CD14-positive monocyte (primary cell): ENCODE data around the gene EGFLAM. TPM values are rescaled to one million over a fixed set of nuclear protein-coding genes. Genes with fewer than 3 reads are reported as not detected.

ENCODE experiments used
- DNase-seq, 3 donors: peaks; one replicate each; pipeline ENCODE4 v3.0.0-alpha.2; 2011 to 2022
- H2AFZ ChIP-seq: 2 replicates; pipeline ENCODE4 v1.6.0; 2012; ENCODE audit warnings: mild to moderate bottlenecking, low read depth, low read length, inconsistent platforms; ENCODE audit not compliant: insufficient read depth, poor library complexity, severe bottlenecking
- H3K27ac ChIP-seq, 2 donors: 1 replicate in 1 of 2; 2 replicates in 1 of 2; pipeline ENCODE4 v1.5.1; 2012 to 2013; ENCODE audit warnings: low read length in 2 of 2, control low read depth in 1 of 2, inconsistent platforms in 1 of 2, low read depth in 1 of 2, mild to moderate bottlenecking in 1 of 2
- H3K27me3 ChIP-seq, 2 donors: one replicate each; pipeline versions ENCODE4 v1.6.0 to v1.6.1; 2011 to 2013; ENCODE audit warnings: low read length in 2 of 2; ENCODE audit not compliant: control insufficient read depth in 2 of 2, insufficient read depth in 2 of 2
- H3K36me3 ChIP-seq, 2 donors: replicated peaks in 1 of 2; 1 replicate in 1 of 2; 2 replicates in 1 of 2; pipeline versions ENCODE4 v1.5.1 to v1.6.1; 2012 to 2013; ENCODE audit warnings: low read length in 2 of 2, control low read depth in 1 of 2, inconsistent platforms in 1 of 2, mild to moderate bottlenecking in 1 of 2; ENCODE audit not compliant: insufficient read depth in 2 of 2, control insufficient read depth in 1 of 2
- H3K4me1 ChIP-seq, 2 donors: 1 replicate in 1 of 2; 2 replicates in 1 of 2; pipeline versions ENCODE4 v1.5.1 to v1.6.1; 2012 to 2013; ENCODE audit warnings: low read length in 2 of 2, control low read depth in 1 of 2, inconsistent platforms in 1 of 2, mild to moderate bottlenecking in 1 of 2, moderate library complexity in 1 of 2; ENCODE audit not compliant: insufficient read depth in 2 of 2, control insufficient read depth in 1 of 2
- H3K4me2 ChIP-seq: replicated peaks from 2 replicates; pipeline ENCODE3; 2012; ENCODE audit warnings: low read length, moderate library complexity, mild to moderate bottlenecking; ENCODE audit not compliant: poor library complexity, severe bottlenecking; ENCODE audit errors: extremely low read depth
- H3K4me3 ChIP-seq, 3 experiments: fragments of 200-600 bp in 1 of 3; sonication (generic) in 1 of 3; replicated peaks in 1 of 3; 1 replicate in 2 of 3; 2 replicates in 1 of 3; pipeline ENCODE4 v1.5.1; 2011 to 2013; ENCODE audit warnings: low read length in 3 of 3, mild to moderate bottlenecking in 3 of 3, control low read depth in 2 of 3, low read depth in 2 of 3, inconsistent platforms in 1 of 3, moderate library complexity in 1 of 3
- H3K79me2 ChIP-seq: 2 replicates; pipeline ENCODE4 v1.6.0; 2012; ENCODE audit warnings: mild to moderate bottlenecking, control low read depth, inconsistent platforms, low read length, moderate library complexity; ENCODE audit not compliant: insufficient read depth
- H3K9ac ChIP-seq: 2 replicates; pipeline ENCODE4 v1.6.0; 2017; ENCODE audit warnings: low read length, mild to moderate bottlenecking; ENCODE audit not compliant: insufficient read depth, poor library complexity, severe bottlenecking
- H3K9me3 ChIP-seq, 2 donors: replicated peaks in 1 of 2; 1 replicate in 1 of 2; 2 replicates in 1 of 2; pipeline versions ENCODE4 v1.5.1 to v1.6.1; 2012 to 2013; ENCODE audit warnings: low read length in 2 of 2, control low read depth in 1 of 2; ENCODE audit not compliant: control insufficient read depth in 1 of 2, insufficient read depth in 1 of 2
- H4K20me1 ChIP-seq: 2 replicates; pipeline ENCODE4 v1.6.0; 2012; ENCODE audit warnings: mild to moderate bottlenecking, low read length, control low read depth, moderate library complexity; ENCODE audit not compliant: insufficient read depth
- H3K27ac Mint-ChIP-seq, 7 donors: one replicate each; pipeline ENCODE4 v1.8.0; 2020; ENCODE audit warnings: mild to moderate bottlenecking in 7 of 7, mixed read lengths in 7 of 7, moderate library complexity in 6 of 7, inconsistent platforms in 2 of 7
- H3K27me3 Mint-ChIP-seq, 3 donors: one replicate each; pipeline ENCODE4 v1.8.0; 2021 to 2022; ENCODE audit warnings: low read depth in 3 of 3, mild to moderate bottlenecking in 3 of 3, mixed read lengths in 3 of 3, moderate library complexity in 3 of 3, inconsistent platforms in 1 of 3
- H3K36me3 Mint-ChIP-seq, 2 donors: one replicate each; pipeline ENCODE4 v1.8.0; 2020; ENCODE audit warnings: mixed read lengths in 2 of 2, inconsistent platforms in 1 of 2, mild to moderate bottlenecking in 1 of 2
- H3K4me1 Mint-ChIP-seq: one replicate; pipeline ENCODE4 v1.8.0; 2020; ENCODE audit warnings: mild to moderate bottlenecking, mixed read lengths
- H3K4me3 Mint-ChIP-seq, 2 donors: one replicate each; pipeline ENCODE4 v1.8.0; 2020; ENCODE audit warnings: mild to moderate bottlenecking in 2 of 2, mixed read lengths in 2 of 2, moderate library complexity in 1 of 2
- H3K9me3 Mint-ChIP-seq, 7 donors: one replicate each; pipeline ENCODE4 v1.8.0; 2020 to 2022; ENCODE audit warnings: mixed read lengths in 7 of 7, mild to moderate bottlenecking in 6 of 7, moderate library complexity in 6 of 7, inconsistent platforms in 2 of 7
- WGBS: methylation state at CpG from one replicate; pipeline ENCODE4 v1.1.5; 2013; ENCODE audit warnings: missing lambda C conversion rate; ENCODE audit not compliant: insufficient coverage; 5-methylcytosine and 5-hydroxymethylcytosine counted together
- intact Hi-C, 2 donors: fragments of 100-400 bp; cut with micrococcal nuclease; formaldehyde crosslinking; loops; one replicate each; pipeline versions ENCODE4 v1.15.0 to v1.15.1; 2023
- polyA plus RNA-seq, 3 donors: library from polyadenylated mRNA; depleted of rRNA in 1 of 3; unstranded in 2 of 3; stranded (reverse) in 1 of 3; fragments of 300-500 nt in 2 of 3; fragments of >200 nt in 1 of 3; fragmentation: Illumina TruSeq in 2 of 3; gene quantifications; 1 replicate in 2 of 3; 2 replicates in 1 of 3; pipeline ENCODE4 v1.2.3, GENCODE V29; 2012 to 2021
- TF ChIP-seq, protein P1 (sequence below): fragments of 200-600 bp; IDR thresholded peaks from one replicate; pipeline ENCODE4 v1.8.0; 2022; ENCODE audit warnings: antibody characterized with exemption, mild to moderate bottlenecking

Gene EGFLAM
- polyA plus RNA-seq, 3 donors = not detected

GRCh38 chr5:38341056-38341455, 82.7 kb downstream of the EGFLAM start:
- Histone ChIP-seq H3K36me3 (no peaks in the 10 kb centered on the region), H3K4me1 (no peaks in the 10 kb centered on the region), H3K9me3 (no peaks in the 10 kb centered on the region), H4K20me1 (no peaks in the 10 kb centered on the region), H2AFZ (no peak overlapping the region), H3K27me3 (no peaks in the 10 kb centered on the region), H3K79me2 (no peaks in the 10 kb centered on the region), H3K27ac (no peak overlapping the region), H3K4me3 (no peak overlapping the region), H3K4me2 (no peak overlapping the region), H3K9ac (no peak overlapping the region)
- TF ChIP-seq, protein P1, sequence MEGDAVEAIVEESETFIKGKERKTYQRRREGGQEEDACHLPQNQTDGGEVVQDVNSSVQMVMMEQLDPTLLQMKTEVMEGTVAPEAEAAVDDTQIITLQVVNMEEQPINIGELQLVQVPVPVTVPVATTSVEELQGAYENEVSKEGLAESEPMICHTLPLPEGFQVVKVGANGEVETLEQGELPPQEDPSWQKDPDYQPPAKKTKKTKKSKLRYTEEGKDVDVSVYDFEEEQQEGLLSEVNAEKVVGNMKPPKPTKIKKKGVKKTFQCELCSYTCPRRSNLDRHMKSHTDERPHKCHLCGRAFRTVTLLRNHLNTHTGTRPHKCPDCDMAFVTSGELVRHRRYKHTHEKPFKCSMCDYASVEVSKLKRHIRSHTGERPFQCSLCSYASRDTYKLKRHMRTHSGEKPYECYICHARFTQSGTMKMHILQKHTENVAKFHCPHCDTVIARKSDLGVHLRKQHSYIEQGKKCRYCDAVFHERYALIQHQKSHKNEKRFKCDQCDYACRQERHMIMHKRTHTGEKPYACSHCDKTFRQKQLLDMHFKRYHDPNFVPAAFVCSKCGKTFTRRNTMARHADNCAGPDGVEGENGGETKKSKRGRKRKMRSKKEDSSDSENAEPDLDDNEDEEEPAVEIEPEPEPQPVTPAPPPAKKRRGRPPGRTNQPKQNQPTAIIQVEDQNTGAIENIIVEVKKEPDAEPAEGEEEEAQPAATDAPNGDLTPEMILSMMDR = no peak
- no peak overlapping the region for H3K4me3 Mint-ChIP-seq
- H3K36me3 Mint-ChIP-seq = no peaks in the 10 kb centered on the region
- DNase-seq = no peak
- no peaks in the 10 kb centered on the region for H3K4me1 Mint-ChIP-seq
- peaks cover 0 to 7% (median 0%) of the 10 kb centered on the region in 7 donors for H3K9me3 Mint-ChIP-seq
- no peak overlapping the region for H3K27ac Mint-ChIP-seq
- H3K27me3 Mint-ChIP-seq = peaks cover 2 to 8% (median 8%) of the 10 kb centered on the region in 3 donors
- intact Hi-C loops = no loop called here
- 100% methylated on average over 2 of the region's 5 CpGs for WGBS

DNA sequence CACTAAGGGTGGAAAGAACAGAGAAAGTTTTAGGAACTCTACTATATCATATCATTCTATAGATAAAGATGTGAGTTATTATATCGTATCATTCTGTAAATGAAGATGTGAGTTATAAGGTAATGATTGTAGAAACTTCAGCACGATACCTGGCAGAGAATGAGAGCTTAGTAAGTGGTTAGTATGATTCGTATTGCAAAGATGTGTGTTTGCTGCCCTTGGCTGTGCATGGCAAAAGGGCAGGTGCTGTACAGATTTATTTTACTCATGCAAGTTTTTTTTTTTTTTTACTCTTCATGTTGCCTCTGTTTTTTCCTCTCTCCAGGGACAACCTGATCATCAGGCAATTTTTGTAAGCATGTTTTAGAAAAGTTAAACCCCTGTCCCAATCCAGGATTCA, 83.3 kb downstream of the EGFLAM start:
- Histone ChIP-seq H3K4me1 (no peaks in the 10 kb centered on the region), H4K20me1 (no peaks in the 10 kb centered on the region), H3K36me3 (no peaks in the 10 kb centered on the region), H3K27ac (no peak overlapping the region), H2AFZ (no peak overlapping the region), H3K27me3 (no peaks in the 10 kb centered on the region), H3K79me2 (no peaks in the 10 kb centered on the region), H3K9me3 (no peaks in the 10 kb centered on the region), H3K4me2 (no peak overlapping the region), H3K9ac (no peak overlapping the region), H3K4me3 (no peak overlapping the region)
- no CpG with 5 or more reads among the region's 3 CpGs for WGBS
- Mint-ChIP-seq H3K36me3 (no peaks in the 10 kb centered on the region), H3K9me3 (peaks cover 0 to 7% (median 0%) of the 10 kb centered on the region in 7 donors), H3K27me3 (peaks cover 3 to 8% (median 8%) of the 10 kb centered on the region in 3 donors), H3K4me1 (no peaks in the 10 kb centered on the region), H3K4me3 (no peak overlapping the region), H3K27ac (no peak overlapping the region)
- DNase-seq = no peak
- intact Hi-C loops = no loop called here
- TF ChIP-seq, protein P1 = no peak
